ENCODE data around the gene PDZD2.

Gene PDZD2

GRCh38 chr5:31751610-31752009 is 112.7 kb downstream of the PDZD2 start:
- Histone ChIP-seq H3K27ac (ENCODE audit: low read length) (no peak overlapping the region), H3K9ac (ENCODE audit: low read depth, low read length) (no peak overlapping the region), H3K4me3 (ENCODE audit: low read depth in 1 of 2, low read length in 2 of 2) (no peak overlapping the region), H3K4me1 (ENCODE audit: insufficient read depth, low read length) (no peaks in the 10 kb centered on the region), H2AFZ (ENCODE audit: low read depth, low read length) (no peak overlapping the region), H3K9me3 (ENCODE audit: insufficient read depth, low read length, severe bottlenecking) (no peaks in the 10 kb centered on the region), H3K36me3 (ENCODE audit: insufficient read depth, low read length) (no peaks in the 10 kb centered on the region), H3K4me2 (ENCODE audit: insufficient read depth, low read length) (no peak overlapping the region), H3K27me3 (ENCODE audit: insufficient read depth, low read length, poor library complexity) (no peaks in the 10 kb centered on the region), H3K79me2 (ENCODE audit: insufficient read depth, low read length) (no peaks in the 10 kb centered on the region), H4K20me1 (ENCODE audit: insufficient read depth, low read length) (no peaks in the 10 kb centered on the region)
- DNase-seq (no peak), ATAC-seq (ENCODE audit: insufficient read depth, low read depth) (no peak)
- TF ChIP-seq CTCF (IDR thresholded peaks at IDR 0.05; ENCODE audit: borderline replicate concordance, extremely low read depth, low read length, poor library complexity, severe bottlenecking), result no peak
- no peak for TF ChIP-seq EZH2 (IDR thresholded peaks at IDR 0.05; ENCODE audit: borderline replicate concordance, low read depth, low read length, severe bottlenecking)

GRCh38 chr5:31753700-31754357 is 114.9 kb downstream of the PDZD2 start:
- ATAC-seq (ENCODE audit: insufficient read depth, low read depth), result no peak
- Histone ChIP-seq H2AFZ (ENCODE audit: low read depth, low read length) (no peak overlapping the region), H3K4me2 (ENCODE audit: insufficient read depth, low read length) (no peak overlapping the region), H3K9ac (ENCODE audit: low read depth, low read length) (no peak overlapping the region), H3K79me2 (ENCODE audit: insufficient read depth, low read length) (no peaks in the 10 kb centered on the region), H3K36me3 (ENCODE audit: insufficient read depth, low read length) (no peaks in the 10 kb centered on the region), H4K20me1 (ENCODE audit: insufficient read depth, low read length) (no peaks in the 10 kb centered on the region), H3K4me3 (ENCODE audit: low read depth in 1 of 2, low read length in 2 of 2) (no peak overlapping the region), H3K27me3 (ENCODE audit: insufficient read depth, low read length, poor library complexity) (no peaks in the 10 kb centered on the region), H3K27ac (ENCODE audit: low read length) (no peak overlapping the region), H3K9me3 (ENCODE audit: insufficient read depth, low read length, severe bottlenecking) (no peaks in the 10 kb centered on the region), H3K4me1 (ENCODE audit: insufficient read depth, low read length) (no peaks in the 10 kb centered on the region)
- TF ChIP-seq EZH2 (IDR thresholded peaks at IDR 0.05; ENCODE audit: borderline replicate concordance, low read depth, low read length, severe bottlenecking), result no peak
- TF ChIP-seq CTCF (IDR thresholded peaks at IDR 0.05; ENCODE audit: borderline replicate concordance, extremely low read depth, low read length, poor library complexity, severe bottlenecking), result no peak
- no peak for DNase-seq

- ATAC-seq (ENCODE audit: insufficient read depth, low read depth) (no peak), DNase-seq (no peak)
- Histone ChIP-seq H3K36me3 (ENCODE audit: insufficient read depth, low read length) (no peaks in the 10 kb centered on the region), H3K9ac (ENCODE audit: low read depth, low read length) (no peak overlapping the region), H3K27me3 (ENCODE audit: insufficient read depth, low read length, poor library complexity) (no peaks in the 10 kb centered on the region), H3K4me1 (ENCODE audit: insufficient read depth, low read length) (no peaks in the 10 kb centered on the region), H3K9me3 (ENCODE audit: insufficient read depth, low read length, severe bottlenecking) (no peaks in the 10 kb centered on the region), H3K27ac (ENCODE audit: low read length) (no peak overlapping the region), H3K4me3 (ENCODE audit: low read depth in 1 of 2, low read length in 2 of 2) (no peak overlapping the region), H3K79me2 (ENCODE audit: insufficient read depth, low read length) (no peaks in the 10 kb centered on the region), H2AFZ (ENCODE audit: low read depth, low read length) (no peak overlapping the region), H3K4me2 (ENCODE audit: insufficient read depth, low read length) (no peak overlapping the region), H4K20me1 (ENCODE audit: insufficient read depth, low read length) (no peaks in the 10 kb centered on the region)
- TF ChIP-seq EZH2 (IDR thresholded peaks at IDR 0.05; ENCODE audit: borderline replicate concordance, low read depth, low read length, severe bottlenecking), result no peak
- no peak for TF ChIP-seq CTCF (IDR thresholded peaks at IDR 0.05; ENCODE audit: borderline replicate concordance, extremely low read depth, low read length, poor library complexity, severe bottlenecking)
These were observed 115.4 kb downstream of the PDZD2 start for GRCh38 chr5:31754358-31754704.
